RWPE2 (cell line): Measurements from ENCODE around the gene PRADC1.

Experiments
- ATAC-seq: fragments of 200-7000 bp; cut with Tn5 transposase; 3 replicates; pipeline ENCODE4 v1.9.1; 2021; ENCODE audit warnings: low read depth
- DNase-seq: peaks from one replicate; pipeline ENCODE4 v3.0.0-alpha.2; 2020; ENCODE audit warnings: low spot score
- H3K27ac ChIP-seq: fragments of 450-650 bp; 2 replicates; pipeline ENCODE4 v1.5.1; 2017; ENCODE audit warnings: mild to moderate bottlenecking; ENCODE audit not compliant: poor library complexity, severe bottlenecking
- H3K27me3 ChIP-seq: fragments of 250-450 bp; sonication (Bioruptor Pico); 2 replicates; pipeline ENCODE4 v1.5.1; 2021; ENCODE audit warnings: mild to moderate bottlenecking, moderate library complexity; ENCODE audit not compliant: insufficient read depth, poor library complexity, severe bottlenecking
- H3K36me3 ChIP-seq: fragments of 250-450 bp; sonication (Bioruptor Pico); 2 replicates; pipeline ENCODE4 v1.5.1; 2020; ENCODE audit warnings: low read depth, mild to moderate bottlenecking, moderate library complexity
- H3K4me1 ChIP-seq: fragments of 250-450 bp; sonication (Bioruptor Pico); 2 replicates; pipeline ENCODE4 v1.5.1; 2021; ENCODE audit warnings: mild to moderate bottlenecking, moderate library complexity; ENCODE audit not compliant: insufficient read depth, poor library complexity, severe bottlenecking
- H3K4me3 ChIP-seq: fragments of 250-450 bp; sonication (Bioruptor Pico); 2 replicates; pipeline ENCODE4 v1.5.1; 2021; ENCODE audit warnings: mild to moderate bottlenecking, moderate library complexity; ENCODE audit not compliant: severe bottlenecking
- H3K9me3 ChIP-seq: fragments of 250-450 bp; sonication (Bioruptor Pico); 2 replicates; pipeline ENCODE4 v1.5.1; 2021; ENCODE audit warnings: mild to moderate bottlenecking, moderate library complexity; ENCODE audit not compliant: severe bottlenecking
- TF ChIP-seq, protein P1 (sequence below): fragments of 450-650 bp; IDR thresholded peaks from one replicate; pipeline ENCODE4 v1.5.1; 2017; ENCODE audit warnings: mild to moderate bottlenecking, moderate library complexity; ENCODE audit not compliant: poor library complexity, severe bottlenecking

PRADC1 gene

GRCh38 chr2:73233154-73233931 is at the start of gene PRADC1:
Gene PRADC1 (minus strand): TSS chr2:73233239. CDS start chr2:73233160, 79 bp downstream.
- peak within 1 kb of the TSS; percentile 65 for H3K4me3 ChIP-seq
- H3K9me3 ChIP-seq, result no peaks in the 10 kb centered on the region
- H3K4me1 ChIP-seq, result peaks cover 8% of the 10 kb centered on the region
- TF ChIP-seq, protein P1, sequence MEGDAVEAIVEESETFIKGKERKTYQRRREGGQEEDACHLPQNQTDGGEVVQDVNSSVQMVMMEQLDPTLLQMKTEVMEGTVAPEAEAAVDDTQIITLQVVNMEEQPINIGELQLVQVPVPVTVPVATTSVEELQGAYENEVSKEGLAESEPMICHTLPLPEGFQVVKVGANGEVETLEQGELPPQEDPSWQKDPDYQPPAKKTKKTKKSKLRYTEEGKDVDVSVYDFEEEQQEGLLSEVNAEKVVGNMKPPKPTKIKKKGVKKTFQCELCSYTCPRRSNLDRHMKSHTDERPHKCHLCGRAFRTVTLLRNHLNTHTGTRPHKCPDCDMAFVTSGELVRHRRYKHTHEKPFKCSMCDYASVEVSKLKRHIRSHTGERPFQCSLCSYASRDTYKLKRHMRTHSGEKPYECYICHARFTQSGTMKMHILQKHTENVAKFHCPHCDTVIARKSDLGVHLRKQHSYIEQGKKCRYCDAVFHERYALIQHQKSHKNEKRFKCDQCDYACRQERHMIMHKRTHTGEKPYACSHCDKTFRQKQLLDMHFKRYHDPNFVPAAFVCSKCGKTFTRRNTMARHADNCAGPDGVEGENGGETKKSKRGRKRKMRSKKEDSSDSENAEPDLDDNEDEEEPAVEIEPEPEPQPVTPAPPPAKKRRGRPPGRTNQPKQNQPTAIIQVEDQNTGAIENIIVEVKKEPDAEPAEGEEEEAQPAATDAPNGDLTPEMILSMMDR, result no peak
- ATAC-seq, result peak; percentile 92
- H3K27me3 ChIP-seq, result no peaks in the 10 kb centered on the region
- peak; percentile 99 for DNase-seq
- peaks cover 11% of the 10 kb centered on the region; the same call in 1 of the 2 replicates for H3K36me3 ChIP-seq
- peak within 1 kb of the TSS; percentile 71 for H3K27ac ChIP-seq

DNA sequence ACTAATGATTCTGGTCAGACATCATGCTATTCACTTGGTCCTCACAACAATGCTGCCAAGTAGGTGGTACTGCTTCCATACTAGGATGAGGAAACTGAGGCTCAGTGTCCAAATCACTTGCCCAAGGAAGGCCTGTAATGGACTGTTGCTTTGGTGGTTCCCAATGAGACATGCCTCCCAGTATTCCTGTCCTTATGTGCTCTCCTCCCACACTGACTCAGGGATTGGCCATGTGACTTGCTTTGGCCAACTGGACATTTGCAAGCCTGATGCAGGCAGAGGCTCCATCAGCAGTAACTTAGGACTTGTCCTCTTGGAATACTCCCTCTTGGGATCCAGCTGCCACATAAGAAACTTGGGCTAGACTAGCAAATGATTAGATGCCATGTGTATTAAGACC is 48.2 kb upstream of the PRADC1 start:
- H3K4me3 ChIP-seq, result no peak overlapping the region
- H3K27me3 ChIP-seq, result no peaks in the 10 kb centered on the region
- TF ChIP-seq, protein P1, result no peak
- no peaks in the 10 kb centered on the region for H3K4me1 ChIP-seq
- H3K27ac ChIP-seq, result no peak overlapping the region
- H3K36me3 ChIP-seq, result no peaks in the 10 kb centered on the region
- H3K9me3 ChIP-seq, result no peaks in the 10 kb centered on the region
- DNase-seq (no peak), ATAC-seq (no peak)

- TF ChIP-seq, protein P1, result no peak
- ATAC-seq, result no peak
- Histone ChIP-seq H3K36me3 (no peaks in the 10 kb centered on the region), H3K4me3 (no peak overlapping the region), H3K9me3 (no peaks in the 10 kb centered on the region), H3K27me3 (no peaks in the 10 kb centered on the region), H3K4me1 (no peaks in the 10 kb centered on the region), H3K27ac (no peak overlapping the region)
- no peak for DNase-seq
These were observed 46.8 kb upstream of the PRADC1 start for GRCh38 chr2:73279852-73280251.

GRCh38 chr2:73272270-73272669 is 39.2 kb upstream of the PRADC1 start:
- Histone ChIP-seq H3K9me3 (no peaks in the 10 kb centered on the region), H3K4me3 (no peak overlapping the region), H3K36me3 (no peaks in the 10 kb centered on the region), H3K27me3 (no peaks in the 10 kb centered on the region), H3K27ac (no peak overlapping the region), H3K4me1 (peaks cover 5% of the 10 kb centered on the region)
- ATAC-seq, result no peak
- no peak for DNase-seq
- TF ChIP-seq, protein P1, result no peak

- H3K9me3 ChIP-seq, result no peaks in the 10 kb centered on the region
- TF ChIP-seq, protein P1, result no peak
- no peak for ATAC-seq
- peaks cover 5% of the 10 kb centered on the region for H3K4me1 ChIP-seq
- H3K27me3 ChIP-seq, result no peaks in the 10 kb centered on the region
- peak overlapping the region; percentile 41 for H3K4me3 ChIP-seq
- H3K27ac ChIP-seq, result peak overlapping the region; percentile 28
- H3K36me3 ChIP-seq, result no peaks in the 10 kb centered on the region
- no peak for DNase-seq
These were observed 36.8 kb upstream of the PRADC1 start for GRCh38 chr2:73269686-73270465.
